Lower leg skin (tissue), 4 donors: ENCODE data around the gene AANAT. TPM values are rescaled to one million over a fixed set of nuclear protein-coding genes. Genes with fewer than 3 reads are reported as not detected.

ENCODE experiments used
- DNase-seq, 2 donors: peaks; one replicate each; pipeline ENCODE4 v3.0.0-alpha.2; 2019; ENCODE audit warnings: low spot score in 2 of 2
- H3K4me3 ChIP-seq: fragments of 200-600 bp; sonication (generic); 2 replicates; pipeline ENCODE4 v1.5.1; 2017; ENCODE audit warnings: mild to moderate bottlenecking, low read depth; ENCODE audit not compliant: poor library complexity, severe bottlenecking
- POLR2A ChIP-seq, 2 donors: fragments of 450-650 bp; IDR thresholded peaks; one replicate each; pipeline ENCODE4 v1.6.1; 2016 to 2017; ENCODE audit warnings: antibody characterized with exemption in 2 of 2, mild to moderate bottlenecking in 1 of 2, moderate library complexity in 1 of 2
- whole genome bisulfite sequencing, 2 donors: methylation state at CpG; one replicate each; pipeline ENCODE4 v1.1.5; 2018; 5-methylcytosine and 5-hydroxymethylcytosine counted together
- intact Hi-C: fragments of 100-400 bp; cut with DNase I; formaldehyde crosslinking; loops from one replicate; pipeline ENCODE4 v1.15.0; 2023; ENCODE audit warnings: low total_unique reads
- total RNA-seq, 4 donors: library from RNA; depleted of rRNA; stranded (reverse); fragments of >200 nt; gene quantifications; one replicate each; pipeline ENCODE4 v1.1.0, GENCODE V29; 2016
- TF ChIP-seq, protein P1 (sequence below), 3 donors: fragments of 450-650 bp; IDR thresholded peaks; one replicate each; pipeline ENCODE4 v1.5.1; 2016; ENCODE audit warnings: antibody characterized with exemption in 3 of 3, mild to moderate bottlenecking in 3 of 3, moderate library complexity in 2 of 3

The AANAT gene
- total RNA-seq, 4 donors from 2014 or later: not detected

DNA sequence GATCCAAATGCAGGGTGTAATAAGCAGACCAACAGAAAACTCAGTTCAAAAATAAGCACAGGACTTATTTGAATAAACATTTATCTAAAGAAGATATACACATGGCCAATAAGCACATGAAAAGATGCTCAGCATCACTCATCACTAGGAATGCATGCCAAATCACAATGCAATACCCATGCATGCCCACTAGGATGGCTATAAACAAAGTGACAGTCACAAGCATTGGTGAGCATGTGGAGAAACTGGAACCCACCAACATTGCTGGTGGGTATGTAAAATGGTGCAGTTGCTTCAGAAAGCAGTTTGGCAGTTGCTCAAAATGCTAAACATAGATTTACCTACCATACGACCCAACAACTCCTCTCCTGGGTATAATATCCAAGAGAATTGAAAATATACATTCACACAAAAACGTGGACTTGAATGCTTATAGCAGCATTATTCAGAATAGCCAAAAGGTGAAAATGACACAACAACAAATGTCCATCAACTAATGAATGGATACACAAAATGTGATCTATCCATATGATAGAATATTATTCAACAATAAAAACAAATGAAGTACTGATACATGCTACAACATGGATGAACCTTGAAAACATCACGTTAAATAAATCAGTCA is 34.6 kb upstream of the AANAT start:
- no peak for DNase-seq
- intact Hi-C loops: no loop called here
- TF ChIP-seq, protein P1, sequence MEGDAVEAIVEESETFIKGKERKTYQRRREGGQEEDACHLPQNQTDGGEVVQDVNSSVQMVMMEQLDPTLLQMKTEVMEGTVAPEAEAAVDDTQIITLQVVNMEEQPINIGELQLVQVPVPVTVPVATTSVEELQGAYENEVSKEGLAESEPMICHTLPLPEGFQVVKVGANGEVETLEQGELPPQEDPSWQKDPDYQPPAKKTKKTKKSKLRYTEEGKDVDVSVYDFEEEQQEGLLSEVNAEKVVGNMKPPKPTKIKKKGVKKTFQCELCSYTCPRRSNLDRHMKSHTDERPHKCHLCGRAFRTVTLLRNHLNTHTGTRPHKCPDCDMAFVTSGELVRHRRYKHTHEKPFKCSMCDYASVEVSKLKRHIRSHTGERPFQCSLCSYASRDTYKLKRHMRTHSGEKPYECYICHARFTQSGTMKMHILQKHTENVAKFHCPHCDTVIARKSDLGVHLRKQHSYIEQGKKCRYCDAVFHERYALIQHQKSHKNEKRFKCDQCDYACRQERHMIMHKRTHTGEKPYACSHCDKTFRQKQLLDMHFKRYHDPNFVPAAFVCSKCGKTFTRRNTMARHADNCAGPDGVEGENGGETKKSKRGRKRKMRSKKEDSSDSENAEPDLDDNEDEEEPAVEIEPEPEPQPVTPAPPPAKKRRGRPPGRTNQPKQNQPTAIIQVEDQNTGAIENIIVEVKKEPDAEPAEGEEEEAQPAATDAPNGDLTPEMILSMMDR (IDR thresholded peaks at IDR 0.05): no peak
- TF ChIP-seq POLR2A (IDR thresholded peaks at IDR 0.05): no peak
- WGBS, 2 donors: 78 to 82% methylated on average over 3 of the region's 3 CpGs
- H3K4me3 ChIP-seq: no peak overlapping the region

DNA sequence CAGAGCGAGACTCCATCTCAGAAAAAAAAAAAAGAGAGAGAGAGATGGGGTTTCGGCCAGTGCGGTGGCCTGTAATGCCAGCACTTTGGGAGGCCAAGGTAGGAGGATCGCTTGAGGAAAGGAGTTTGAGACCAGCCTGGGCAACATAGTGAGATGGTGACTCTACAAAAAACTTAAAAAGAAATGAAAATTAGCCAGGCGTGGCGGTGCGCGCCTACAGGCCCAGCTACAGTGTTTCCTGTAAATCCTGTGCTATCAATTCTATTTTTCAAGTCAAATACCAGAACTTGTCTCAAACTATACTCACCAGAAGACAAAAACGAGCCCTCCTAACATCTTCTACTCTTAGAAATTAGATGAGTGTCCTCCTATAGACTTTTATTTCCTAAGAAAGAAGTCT is 33.7 kb upstream of the AANAT start:
- H3K4me3 ChIP-seq: no peak overlapping the region
- DNase-seq: no peak
- intact Hi-C loops: no loop called here
- TF ChIP-seq, protein P1 (IDR thresholded peaks at IDR 0.05): no peak
- no peak for TF ChIP-seq POLR2A (IDR thresholded peaks at IDR 0.05)
- 93 to 94% methylated on average over 9 of the region's 9 CpGs for WGBS, 2 donors

DNA sequence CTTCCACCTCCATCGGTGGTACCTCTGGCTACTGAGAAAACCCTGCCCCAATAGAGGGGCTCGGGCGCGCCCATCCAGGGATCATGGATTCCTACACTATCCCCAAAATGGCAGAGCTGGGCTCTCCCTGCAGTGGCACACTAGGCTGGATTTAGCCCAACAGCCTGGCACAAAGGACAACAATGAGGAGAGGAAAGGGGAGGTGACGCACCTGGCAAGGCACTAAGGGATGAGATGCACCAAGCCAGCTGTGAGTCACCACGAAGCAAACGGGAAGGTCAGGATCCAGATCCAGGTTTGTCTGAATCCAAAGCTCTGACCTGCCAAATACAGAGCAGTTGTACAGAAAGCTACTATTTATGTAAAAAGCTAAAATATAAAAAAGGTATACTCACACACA is 32.5 kb upstream of the AANAT start:
- no peak for DNase-seq
- intact Hi-C loops: no loop called here
- H3K4me3 ChIP-seq: no peak overlapping the region
- TF ChIP-seq POLR2A (IDR thresholded peaks at IDR 0.05): no peak
- TF ChIP-seq, protein P1 (IDR thresholded peaks at IDR 0.05): no peak
- WGBS, 2 donors: 71 to 77% methylated on average over 7 of the region's 7 CpGs

DNA sequence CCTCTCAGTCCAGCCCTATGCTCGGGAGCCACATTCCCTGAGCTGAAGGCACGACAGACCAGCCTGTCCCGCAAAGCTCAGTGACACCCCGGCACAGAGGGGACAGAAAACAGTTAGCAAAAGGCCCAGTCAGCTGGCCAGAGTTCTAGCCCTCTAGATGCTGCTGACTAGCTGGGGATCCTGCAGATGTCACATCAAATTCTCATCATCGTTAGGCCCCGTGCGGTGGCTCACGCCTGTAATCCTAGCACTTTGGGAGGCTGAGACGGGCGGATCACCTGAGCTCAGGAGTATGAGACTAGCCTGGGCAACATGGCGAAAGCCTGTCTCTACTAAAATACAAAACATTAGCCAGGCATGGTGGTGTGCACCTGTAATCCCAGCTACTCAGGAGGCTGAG is 31.7 kb upstream of the AANAT start:
- intact Hi-C loops: no loop called here
- TF ChIP-seq, protein P1 (IDR thresholded peaks at IDR 0.05): no peak
- no peak for TF ChIP-seq POLR2A (IDR thresholded peaks at IDR 0.05)
- 92 to 98% methylated on average over 11 of the region's 11 CpGs for WGBS, 2 donors
- no peak overlapping the region for H3K4me3 ChIP-seq
- no peak for DNase-seq

DNA sequence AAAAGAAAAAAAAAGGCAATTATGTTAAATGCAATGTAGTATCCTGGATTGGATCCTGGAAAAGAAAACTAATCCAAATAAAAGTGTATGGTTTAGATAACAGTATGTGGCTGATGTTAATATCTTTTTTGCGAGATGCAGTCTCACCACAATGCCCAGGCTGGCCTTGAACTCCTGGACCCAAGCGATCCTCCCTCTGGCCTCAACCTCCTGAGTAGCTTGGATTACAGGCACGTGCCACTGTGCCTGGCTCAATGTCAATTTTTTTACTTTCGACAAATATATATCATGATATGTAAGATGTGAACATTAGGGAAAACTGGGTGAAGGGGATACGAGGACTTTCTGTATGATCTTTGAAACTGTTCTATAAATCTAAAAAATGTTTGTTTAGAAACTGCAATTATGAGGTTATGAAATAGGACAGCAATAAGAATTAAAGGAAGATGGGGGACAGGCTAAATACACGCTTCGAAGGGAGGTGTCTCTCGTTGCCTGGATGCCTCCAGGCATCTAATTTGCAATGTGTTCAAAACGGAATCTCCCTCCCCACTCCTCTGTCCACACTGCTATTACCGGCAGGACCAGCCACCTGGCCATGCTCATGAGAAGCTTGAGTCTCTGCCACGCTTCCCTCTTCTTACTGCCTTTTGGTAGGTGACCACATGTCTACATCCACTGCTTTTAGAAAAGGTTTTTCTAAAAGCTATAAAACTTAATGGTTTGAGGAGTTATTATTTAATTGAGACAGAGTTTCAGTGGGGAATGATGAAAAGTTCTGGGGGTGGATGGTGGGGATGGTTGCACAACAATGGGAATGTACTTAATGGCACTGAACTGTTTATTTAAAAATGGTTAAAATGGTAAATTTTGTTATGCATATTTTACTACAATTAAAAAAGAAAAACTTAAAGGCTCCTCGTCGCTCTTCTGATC is 29.7 kb upstream of the AANAT start:
- TF ChIP-seq POLR2A (IDR thresholded peaks at IDR 0.05): no peak
- TF ChIP-seq, protein P1 (IDR thresholded peaks at IDR 0.05): no peak
- intact Hi-C loops: no loop called here
- DNase-seq: no peak
- WGBS, 2 donors: 61 to 62% methylated on average over 13 of the region's 13 CpGs
- no peak overlapping the region for H3K4me3 ChIP-seq
